SK-N-MC (cell line): Measurements from ENCODE around the gene ANKFY1.

Experiments
- EZH2 ChIP-seq: fragments of 200-600 bp; sonication (generic); IDR thresholded peaks from one replicate; pipeline ENCODE4 v1.6.1; 2017; ENCODE audit warnings: antibody characterized with exemption
- FOXP2 ChIP-seq: optimal IDR thresholded peaks from 2 replicates; pipeline ENCODE3; 2011; ENCODE audit warnings: mild to moderate bottlenecking, moderate library complexity; ENCODE audit not compliant: insufficient read depth; ENCODE audit errors: extremely low read length, control extremely low read depth
- POLR2AphosphoS5 ChIP-seq: IDR thresholded peaks from 2 replicates; pipeline ENCODE4 v1.6.1; 2012; ENCODE audit warnings: mild to moderate bottlenecking, low read depth, low read length, borderline replicate concordance

DNA sequence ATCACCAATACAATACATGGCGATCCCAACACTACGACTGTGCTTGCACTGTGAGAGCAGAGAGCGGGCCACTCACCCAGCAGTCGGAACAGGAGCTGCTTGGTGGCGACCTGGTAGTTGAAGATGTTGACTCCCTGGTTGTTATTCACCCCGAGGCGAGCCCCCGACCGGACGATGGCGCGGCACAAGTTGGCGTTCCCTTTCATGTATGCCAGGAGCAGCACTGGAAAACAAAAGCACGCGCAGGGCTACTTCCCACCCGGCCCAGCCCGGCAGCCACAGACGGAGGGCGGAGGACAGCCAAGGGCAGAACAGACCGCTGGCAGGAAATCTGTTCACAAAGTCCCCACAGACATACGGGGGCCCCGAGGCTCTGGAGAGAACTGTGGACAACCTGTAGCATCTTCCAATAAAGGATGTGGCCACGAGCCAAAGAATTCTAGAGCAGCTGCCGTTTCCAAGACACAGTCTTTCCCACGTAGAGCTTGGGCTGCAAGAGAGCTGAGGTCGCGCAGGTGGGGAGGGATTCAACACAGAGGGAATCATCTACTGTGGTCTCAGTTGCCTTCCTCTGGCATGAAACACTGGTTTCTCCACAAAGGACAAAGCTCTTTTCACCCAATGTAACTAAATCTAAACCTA is 93.0 kb downstream of the ANKFY1 start:
- no peak for TF ChIP-seq POLR2AphosphoS5
- TF ChIP-seq EZH2 = no peak
- no peak for TF ChIP-seq FOXP2
